CD4-positive, alpha-beta T cell treated with Interleukin-6 for 4 hours (primary cell): Measurements from ENCODE around the gene ADAM8.
"Not testable (repeated sequence)": the region's sequence is repeated elsewhere in the genome, so short reads cannot be mapped to it uniquely, and the experiment has no call there.

Experiments used
- DNase-seq: peaks from one replicate; pipeline ENCODE4 v3.0.0-alpha.2; 2020; ENCODE audit warnings: mixed read lengths

The ADAM8 gene

DNA sequence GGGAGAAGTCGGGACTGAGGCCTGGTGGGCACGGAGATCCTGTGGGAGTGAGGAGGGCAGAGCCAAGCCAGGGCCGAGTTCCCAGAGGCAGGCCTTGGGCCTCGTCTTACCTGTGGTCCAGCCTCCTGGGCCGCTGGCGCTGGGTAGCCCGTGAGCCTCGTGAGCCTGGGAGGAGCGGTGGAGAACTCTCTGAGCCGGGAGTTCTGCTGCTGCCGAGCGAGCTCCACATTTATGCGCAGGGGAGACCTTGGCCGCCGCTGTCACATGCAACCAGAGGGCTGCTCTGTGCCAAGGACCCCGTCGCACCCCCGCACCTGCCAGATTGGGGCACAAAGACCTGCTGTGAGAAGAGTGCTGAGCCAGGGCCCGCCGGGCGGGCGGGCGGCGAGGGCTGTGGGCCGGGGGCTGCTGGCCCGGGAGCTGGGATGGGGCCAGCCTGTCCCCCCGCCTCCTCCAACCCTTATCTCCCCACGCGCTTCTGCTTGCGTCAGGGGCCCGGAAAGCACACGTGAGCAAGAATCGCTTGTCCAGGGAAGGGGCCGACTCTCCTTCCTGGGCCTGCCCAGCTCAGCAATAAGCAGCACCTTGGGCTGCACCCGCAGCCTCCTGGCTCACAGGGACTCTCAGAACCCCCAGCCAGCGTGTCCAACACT lies 28.9 kb downstream of the ADAM8 start:
- DNase-seq: no peak

DNA sequence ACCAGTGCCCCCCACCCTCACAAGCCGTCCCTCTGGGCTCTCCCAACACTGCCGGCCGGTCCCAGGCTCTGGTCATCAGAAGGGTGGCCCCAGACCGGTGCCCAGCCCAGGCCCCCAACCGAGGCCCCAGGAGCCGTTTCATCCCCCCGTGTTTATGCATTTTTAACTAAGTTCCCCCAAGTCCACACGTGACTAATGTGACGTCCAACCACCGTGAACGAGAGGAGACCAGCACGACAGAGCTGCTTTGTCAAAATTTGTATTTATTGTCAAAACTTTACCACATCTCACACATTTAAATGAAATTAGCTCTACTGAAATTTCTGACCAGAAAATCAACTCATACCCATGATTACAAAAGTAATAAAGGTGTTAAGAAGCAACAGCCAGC lies 30.4 kb downstream of the ADAM8 start:
- DNase-seq: no peak

DNA sequence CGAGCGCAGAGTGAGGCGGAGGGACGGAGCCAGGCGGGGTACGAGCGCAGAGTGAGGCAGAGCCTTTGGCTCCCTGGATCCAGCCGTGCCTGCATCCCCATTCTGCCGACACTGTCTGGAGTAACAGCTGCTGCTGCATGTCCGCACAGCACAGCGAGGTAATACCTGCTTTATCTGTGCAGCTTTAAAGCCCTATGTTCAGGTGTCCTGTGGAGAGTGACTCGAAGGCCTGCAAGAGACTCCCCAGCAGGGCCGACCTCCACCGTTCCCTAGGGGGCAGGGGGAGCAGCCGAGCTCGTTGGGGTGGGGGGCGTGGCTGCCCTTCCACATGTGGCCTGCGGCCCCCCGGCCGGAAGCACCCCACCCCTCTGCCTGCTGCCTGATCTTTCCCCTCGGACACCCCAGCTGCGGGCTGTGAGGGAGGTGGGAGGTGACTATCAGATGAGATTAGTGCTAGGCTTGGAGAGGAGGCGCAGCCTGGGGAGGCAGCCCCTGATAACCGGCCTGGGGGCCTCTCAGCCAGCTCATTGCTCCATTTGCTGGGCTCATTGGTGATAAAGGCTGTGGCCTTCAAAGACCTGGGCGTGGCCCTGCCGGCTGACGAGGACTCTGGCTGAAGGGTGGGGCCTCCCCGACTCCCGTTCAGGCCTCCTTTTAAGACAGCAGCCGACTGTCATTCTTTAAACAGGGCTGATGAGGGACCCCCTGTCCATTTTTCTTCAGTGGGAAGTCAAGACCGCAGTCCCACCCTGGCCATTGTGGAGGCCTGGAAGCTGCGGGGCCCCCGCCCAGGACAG lies 31.0 kb downstream of the ADAM8 start:
- no peak for DNase-seq

DNA sequence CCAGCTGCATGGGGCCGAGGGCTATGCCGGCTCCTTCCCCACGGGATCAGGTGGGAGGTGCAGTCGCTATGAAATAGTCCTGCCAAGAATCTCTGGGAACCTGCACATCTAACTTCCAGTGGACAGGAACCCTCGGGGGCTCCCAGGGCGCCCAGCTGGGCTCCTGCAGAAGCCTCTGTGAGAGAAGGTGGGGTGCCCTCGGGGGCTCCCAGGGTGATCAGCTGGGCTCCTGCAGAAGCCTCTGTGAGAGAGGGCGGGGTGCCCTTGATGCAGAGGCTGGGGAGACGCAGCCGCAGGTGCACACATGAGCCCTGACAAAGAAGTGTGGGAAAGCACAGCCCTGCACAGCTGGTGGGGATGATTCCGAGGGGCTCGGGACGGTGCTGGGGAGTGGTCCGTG lies 33.1 kb downstream of the ADAM8 start:
- no peak for DNase-seq

- no peak for DNase-seq
These were observed 33.9 kb downstream of the ADAM8 start for GRCh38 chr10:133242611-133243356.

DNA sequence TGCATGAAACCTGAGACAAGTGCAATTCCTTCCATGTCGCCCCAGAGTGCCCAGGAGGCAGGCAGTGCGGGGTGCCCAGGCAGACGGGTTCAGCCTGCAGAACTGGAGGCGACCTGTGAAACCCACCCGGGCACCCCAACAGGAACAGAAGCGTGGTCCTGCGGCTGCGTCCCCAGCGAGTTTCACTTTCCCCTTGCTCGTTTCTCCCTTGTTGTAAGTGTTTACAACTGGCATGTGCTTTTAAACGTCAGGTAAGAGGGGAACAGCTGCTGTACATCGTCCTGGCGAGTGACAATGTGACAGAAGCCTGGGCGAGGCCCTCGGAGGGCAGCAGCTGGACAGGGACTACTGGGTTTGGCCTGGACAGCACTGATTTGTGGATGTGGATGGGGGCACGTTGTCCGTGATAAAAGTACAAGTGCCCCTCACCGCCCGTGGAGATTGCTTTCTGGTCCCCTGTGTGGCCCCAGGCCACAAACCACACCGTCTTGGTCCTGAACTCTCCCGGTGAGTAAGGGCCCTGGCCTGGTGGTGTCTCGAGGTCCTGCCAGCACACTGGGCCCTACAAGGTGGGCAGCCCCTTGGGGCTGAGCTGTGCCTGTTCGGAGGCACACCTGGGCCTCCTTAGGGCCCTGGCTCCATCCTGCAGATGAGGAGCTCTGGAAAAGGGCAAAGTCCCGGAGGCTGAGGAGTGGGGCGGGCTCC lies 35.0 kb downstream of the ADAM8 start:
- DNase-seq: peak; percentile 29

GRCh38 chr10:133239990-133240389 lies 36.7 kb downstream of the ADAM8 start:
- DNase-seq: no peak

DNA sequence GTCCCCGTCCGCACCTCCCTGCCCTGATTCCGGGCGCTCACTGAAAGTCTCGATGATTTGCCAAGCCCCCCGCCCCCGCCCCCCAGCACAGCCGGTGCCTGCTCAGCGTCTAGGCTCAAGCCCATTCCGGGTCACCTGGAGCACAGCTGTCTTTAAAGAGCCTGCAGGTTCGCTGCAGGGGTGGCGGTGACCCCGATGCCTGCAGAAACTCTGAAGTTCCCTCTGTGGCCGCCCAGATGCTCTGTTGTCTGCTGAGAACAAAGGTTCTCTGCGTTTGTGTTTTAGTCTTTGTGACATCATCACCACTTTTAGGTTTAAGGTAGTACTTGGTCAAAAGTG lies 38.2 kb downstream of the ADAM8 start:
- DNase-seq: no peak

GRCh38 chr10:133237588-133238465 lies 38.8 kb downstream of the ADAM8 start, which contains the start of gene VENTX:
TSS of gene VENTX (plus strand) at chr10:133237855. CDS start at chr10:133237915, 60 bp downstream.
- DNase-seq: no peak

DNA sequence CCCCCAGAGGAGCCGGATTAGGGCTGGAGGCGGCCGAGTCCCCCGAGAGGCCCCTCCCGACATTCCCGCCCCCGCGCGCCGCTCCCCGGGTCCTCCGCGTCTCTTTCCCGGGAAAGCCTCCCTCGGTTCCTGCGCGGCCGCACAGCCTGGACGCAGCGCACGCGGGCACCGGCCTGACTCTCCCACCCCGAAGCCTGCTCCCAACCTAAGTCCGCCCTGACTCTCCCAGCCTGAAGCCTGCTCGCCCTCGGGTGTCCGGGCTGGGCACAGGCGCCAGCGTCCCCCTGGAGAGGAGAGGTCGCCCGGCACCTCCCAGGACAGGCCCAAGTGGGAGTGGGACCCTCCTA lies 39.5 kb downstream of the ADAM8 start:
- no peak for DNase-seq

- peak; percentile 27 for DNase-seq
These were observed 40.0 kb downstream of the ADAM8 start for GRCh38 chr10:133236401-133237240.

- no peak for DNase-seq
These were observed 40.7 kb downstream of the ADAM8 start for GRCh38 chr10:133235932-133236331.

DNA sequence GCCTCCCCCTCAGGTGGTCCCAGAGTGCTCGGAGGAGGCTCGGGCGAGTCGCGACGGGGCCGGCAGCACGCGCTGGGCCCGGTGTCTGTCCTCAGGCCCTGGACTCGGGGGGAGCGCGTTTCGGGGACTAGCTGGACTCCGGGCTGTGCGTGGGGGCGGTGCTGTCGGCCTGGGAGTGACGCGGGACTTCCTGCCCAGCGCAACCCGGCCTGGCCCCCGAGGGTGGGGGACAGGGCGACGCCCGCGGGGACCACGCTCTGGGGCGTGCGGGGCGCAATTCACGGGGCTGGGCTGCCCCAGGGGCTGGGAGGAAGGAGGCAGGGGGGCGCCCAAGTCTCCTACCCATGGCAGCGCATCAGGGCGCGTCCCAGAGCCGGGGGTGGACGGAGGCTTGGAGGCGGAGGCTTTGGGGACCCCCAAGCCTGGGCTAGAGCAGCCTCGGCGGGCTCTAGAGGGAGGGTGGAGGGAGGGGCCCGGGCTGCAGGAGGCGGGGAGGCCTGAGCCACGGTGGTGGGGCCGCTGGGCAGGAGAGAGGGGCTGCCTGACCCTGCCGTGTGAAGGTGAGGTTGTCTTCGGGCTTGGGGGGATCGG lies 41.3 kb downstream of the ADAM8 start:
- peak; percentile 24 for DNase-seq

DNA sequence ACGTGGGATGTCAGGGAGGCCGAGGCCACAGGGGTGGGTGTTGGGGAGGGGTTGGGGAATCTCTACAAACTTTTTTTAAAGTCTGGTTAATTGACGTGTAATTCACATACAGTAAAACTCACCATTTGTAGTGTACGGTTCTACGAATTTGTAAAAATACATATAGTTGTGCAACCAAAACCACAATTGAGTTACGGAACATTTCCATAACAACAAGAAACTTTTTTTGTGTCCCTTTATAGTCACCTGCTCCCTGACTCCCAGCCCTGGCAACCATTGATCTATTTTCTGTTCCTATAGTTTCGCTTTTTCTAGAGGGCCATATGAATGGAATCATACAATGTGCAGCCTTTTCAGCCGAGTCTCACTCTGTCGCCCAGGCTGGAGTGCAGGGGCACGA lies 41.9 kb downstream of the ADAM8 start:
- not testable (repeated sequence) for DNase-seq

- DNase-seq: no peak
These were observed 44.6 kb downstream of the ADAM8 start for GRCh38 chr10:133231946-133232574.

DNA sequence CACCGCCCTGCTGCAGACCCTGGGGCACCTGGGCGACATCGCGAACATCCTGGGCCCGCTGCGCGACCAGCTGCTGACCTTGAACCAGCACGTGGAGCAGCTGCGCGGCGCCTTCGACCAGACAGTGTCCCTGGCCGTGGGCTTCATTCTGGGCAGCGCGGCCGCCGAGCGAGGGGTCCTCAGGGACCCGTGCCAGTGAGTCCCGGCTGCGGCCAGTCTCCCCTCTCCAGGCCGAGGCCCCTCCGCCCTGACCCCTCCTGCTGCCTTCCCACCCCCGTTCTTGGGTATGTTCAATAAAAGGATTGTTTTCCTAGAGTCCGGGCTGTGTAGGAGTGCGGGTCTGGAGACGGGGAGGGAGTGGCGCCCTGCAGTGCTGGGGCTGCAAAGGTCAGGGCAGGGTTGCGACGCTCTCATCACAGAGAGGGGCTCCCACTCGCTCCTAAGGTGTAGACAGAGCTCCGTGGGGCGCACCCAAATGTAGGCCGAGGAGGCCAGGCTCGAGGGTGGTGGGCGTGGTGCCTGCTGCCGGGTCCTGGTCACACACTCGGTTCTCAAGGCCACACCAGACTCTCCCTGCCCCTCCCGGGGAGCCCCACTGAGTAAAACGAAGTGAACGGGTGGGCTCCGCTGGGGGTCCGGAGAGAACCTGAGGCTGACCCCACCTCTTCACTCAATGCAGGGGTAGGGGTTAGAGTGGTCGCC lies 45.3 kb downstream of the ADAM8 start:
- DNase-seq: no peak

- no peak for DNase-seq
These were observed 46.1 kb downstream of the ADAM8 start for GRCh38 chr10:133230387-133231195.

DNA sequence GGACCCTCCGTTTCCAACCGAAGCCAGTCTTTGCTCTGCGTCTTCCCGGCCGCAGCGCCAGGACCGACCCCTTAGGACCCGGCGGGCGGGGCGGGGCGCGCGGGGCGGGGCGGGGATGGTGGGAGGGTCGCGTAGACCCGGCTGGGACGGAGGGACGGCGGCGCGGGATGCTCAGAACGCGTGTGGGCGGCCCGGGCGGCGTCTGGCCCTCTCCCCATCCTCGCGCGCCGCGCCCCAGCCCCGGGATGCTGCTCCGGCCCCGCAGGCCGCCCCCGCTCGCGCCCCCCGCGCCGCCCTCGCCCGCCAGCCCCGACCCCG lies 46.7 kb downstream of the ADAM8 start, which contains the start of gene UTF1:
Gene UTF1 (plus strand): TSS at position 174 of the 318 bp plus-strand sequence. CDS start 72 bp downstream, at position 246.
- DNase-seq: no peak
